H1 (cell line): Measurements from ENCODE around the gene GLYR1. TPM values are rescaled to one million over a fixed set of nuclear protein-coding genes. Genes with fewer than 3 reads are reported as not detected.

Experiments used
- EZH2 ChIP-seq: fragments of 200-600 bp; sonication (generic); IDR thresholded peaks from 2 replicates; pipeline ENCODE4 v1.7.1; 2012; ENCODE audit warnings: low read depth, mild to moderate bottlenecking, moderate library complexity, low read length, inconsistent platforms; ENCODE audit not compliant: severe bottlenecking
- SUZ12 ChIP-seq: fragments of 200-600 bp; sonication (generic); IDR thresholded peaks from 2 replicates; pipeline ENCODE4 v1.6.1; 2012; ENCODE audit warnings: mild to moderate bottlenecking, inconsistent platforms, low read length, moderate library complexity, mixed read lengths
- polyA plus RNA-seq, 7 experiments: library from polyadenylated mRNA; depleted of rRNA in 3 of 7; stranded (reverse) in 5 of 7; unstranded in 2 of 7; fragments of >200 nt in 5 of 7; fragments of 200-250 nt in 2 of 7; gene quantifications; 1 replicate in 5 of 7; 2 replicates in 1 of 7; 4 replicates in 1 of 7; pipeline versions ENCODE4 v1.2.1 to v1.2.3, GENCODE V29; 2011 to 2013; ENCODE audit warnings: missing spikeins in 2 of 7, mixed read lengths in 2 of 7
- total RNA-seq: library from RNA; stranded (reverse); fragmentation: NEBNext Ultra II Directional; extraction: Animal tissue kit (Norgen Biotek cat#: 25700); gene quantifications from 2 replicates; pipeline ENCODE4 v1.2.1, GENCODE V29; 2021
- TF ChIP-seq, protein P1 (sequence below): IDR thresholded peaks from 2 replicates; pipeline ENCODE4 v1.6.1; 2012; ENCODE audit warnings: inconsistent platforms

The GLYR1 gene
- total and polyA plus RNA-seq, 2 of the 8 experiments (the other 6 are each of a cell fraction or from before 2014, with no cell fraction given), result 50.2 to 115 TPM

DNA sequence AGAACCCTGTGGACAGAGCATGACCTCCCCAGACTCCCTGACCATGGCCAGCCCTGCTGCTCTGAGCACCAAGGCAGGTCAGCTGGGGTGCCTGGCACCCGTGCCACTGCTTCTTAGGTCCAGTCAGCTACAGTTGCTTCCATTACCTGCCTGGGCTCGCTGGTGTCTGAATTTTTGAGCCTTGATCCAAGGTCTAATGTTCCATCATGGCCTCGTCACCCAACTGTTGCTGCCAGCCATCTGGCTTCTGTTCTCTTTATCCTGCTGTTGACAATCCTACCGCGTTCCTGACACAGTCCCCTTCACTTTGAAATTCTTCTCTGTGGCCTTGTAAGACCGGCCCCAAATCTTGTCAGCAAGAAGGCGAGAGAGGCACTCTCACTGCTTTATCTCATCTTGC is 16.7 kb downstream of the GLYR1 start (continued):
- no peak for TF ChIP-seq SUZ12
- TF ChIP-seq EZH2, result no peak
- TF ChIP-seq, protein P1, sequence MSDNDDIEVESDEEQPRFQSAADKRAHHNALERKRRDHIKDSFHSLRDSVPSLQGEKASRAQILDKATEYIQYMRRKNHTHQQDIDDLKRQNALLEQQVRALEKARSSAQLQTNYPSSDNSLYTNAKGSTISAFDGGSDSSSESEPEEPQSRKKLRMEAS, result no peak
